Upper lobe of left lung (tissue), 6 donors: ENCODE results near the gene EIF5A. TPM values are rescaled to one million over a fixed set of nuclear protein-coding genes. Genes with fewer than 3 reads are reported as not detected.

Experiments used
- ATAC-seq, 2 donors: fragments of 200-7000 bp; cut with Tn5 transposase; one replicate each; pipeline ENCODE4 v1.9.1; 2022; ENCODE audit warnings: mild to moderate bottlenecking in 2 of 2, moderate library complexity in 2 of 2; ENCODE audit not compliant: low FRiP score in 2 of 2
- DNase-seq, 2 donors: peaks; one replicate each; pipeline ENCODE4 v3.0.0-alpha.2; 2019 to 2020
- H3K27ac ChIP-seq, 4 donors: fragments of 200-600 bp; sonication (generic); one replicate each; pipeline ENCODE4 v1.5.1; 2016 to 2019
- H3K27me3 ChIP-seq, 4 donors: fragments of 200-600 bp; sonication (generic); one replicate each; pipeline ENCODE4 v1.5.1; 2017 to 2019
- H3K36me3 ChIP-seq, 4 donors: fragments of 200-600 bp; sonication (generic); one replicate each; pipeline ENCODE4 v1.5.1; 2016 to 2019
- H3K4me1 ChIP-seq, 4 donors: fragments of 200-600 bp; sonication (generic); one replicate each; pipeline ENCODE4 v1.5.1; 2018 to 2019
- H3K4me3 ChIP-seq, 4 donors: fragments of 200-600 bp; sonication (generic); one replicate each; pipeline ENCODE4 v1.5.1; 2017 to 2019; ENCODE audit warnings: mild to moderate bottlenecking in 2 of 4, moderate library complexity in 1 of 4
- H3K9me3 ChIP-seq, 4 donors: fragments of 200-600 bp; sonication (generic); one replicate each; pipeline ENCODE4 v1.5.1; 2018 to 2019
- CTCF ChIP-seq, 6 experiments: fragments of 450-650 bp in 4 of 6; fragments of 200-600 bp in 2 of 6; sonication (generic) in 2 of 6; IDR thresholded peaks; one replicate each; pipeline ENCODE4 v1.5.1; 2016 to 2019; ENCODE audit warnings: antibody characterized with exemption in 6 of 6
- EP300 ChIP-seq, 4 donors: sonication (generic); formaldehyde crosslinking; IDR thresholded peaks; one replicate each; pipeline ENCODE4 v1.5.1; 2017; ENCODE audit warnings: antibody characterized with exemption in 4 of 4, control low read depth in 2 of 4
- POLR2A ChIP-seq, 4 donors: fragments of 450-650 bp; IDR thresholded peaks; one replicate each; pipeline ENCODE4 v1.5.1; 2016 to 2017; ENCODE audit warnings: antibody characterized with exemption in 4 of 4, mild to moderate bottlenecking in 2 of 4
- POLR2AphosphoS5 ChIP-seq, 2 donors: sonication (generic); formaldehyde crosslinking; IDR thresholded peaks; one replicate each; pipeline ENCODE4 v1.5.1; 2017; ENCODE audit warnings: antibody characterized with exemption in 2 of 2
- WGBS, 2 donors: methylation state at CpG; one replicate each; pipeline ENCODE4 v1.1.5; 2017 to 2018; 5-methylcytosine and 5-hydroxymethylcytosine counted together
- small RNA-seq, 4 donors: library from RNA; depleted of rRNA; stranded (forward); fragments of <200 nt; gene quantifications; one replicate each; pipeline ENCODE3, GENCODE V24; 2016
- total RNA-seq, 6 donors: library from RNA; depleted of rRNA in 4 of 6; stranded (reverse); fragments of >200 nt in 4 of 6; gene quantifications; one replicate each; pipeline versions ENCODE4 v1.1.0 to v1.2.1, GENCODE V29; 2016 to 2021
- donor health status: DM: no; HTN: no; CAD: no; lungs with moderate emphysema.
- donor health status: DM: no; HTN: yes; CAD: no; lungs with severe emphysema.

Gene EIF5A
- total RNA-seq, 6 donors from 2014 or later, result 84.9 to 303 (median 207) TPM

GRCh38 chr17:7356756-7357155, 49.3 kb downstream of the EIF5A start:
- H3K27me3 ChIP-seq, result no peaks in the 10 kb centered on the region
- TF ChIP-seq EP300 (IDR thresholded peaks at IDR 0.05), result no peak
- no peak for TF ChIP-seq POLR2A (IDR thresholded peaks at IDR 0.05)
- TF ChIP-seq POLR2AphosphoS5 (IDR thresholded peaks at IDR 0.05), result no peak
- no peak for TF ChIP-seq CTCF (IDR thresholded peaks at IDR 0.05)
- H3K27ac ChIP-seq, result no peak overlapping the region
- ATAC-seq (peak in 1 of 2 donors; percentile 1), DNase-seq (no peak)
- WGBS, 2 donors, result 63 to 74% methylated on average over 6 to 8 of the region's 8 CpGs
- peaks cover 19 to 34% (median 23%) of the 10 kb centered on the region in 4 donors for H3K4me1 ChIP-seq
- no peaks in the 10 kb centered on the region for H3K36me3 ChIP-seq
- no peak overlapping the region for H3K4me3 ChIP-seq
- H3K9me3 ChIP-seq, result no peaks in the 10 kb centered on the region

GRCh38 chr17:7357381-7357780, 50.0 kb downstream of the EIF5A start:
- Histone ChIP-seq H3K4me1 (peaks cover 17 to 33% (median 22%) of the 10 kb centered on the region in 4 donors), H3K27ac (no peak overlapping the region), H3K27me3 (no peaks in the 10 kb centered on the region), H3K36me3 (no peaks in the 10 kb centered on the region), H3K4me3 (no peak overlapping the region), H3K9me3 (no peaks in the 10 kb centered on the region)
- DNase-seq (no peak), ATAC-seq (no peak)
- no peak for TF ChIP-seq POLR2AphosphoS5 (IDR thresholded peaks at IDR 0.05)
- TF ChIP-seq POLR2A (IDR thresholded peaks at IDR 0.05), result no peak
- no peak for TF ChIP-seq CTCF (IDR thresholded peaks at IDR 0.05)
- TF ChIP-seq EP300 (IDR thresholded peaks at IDR 0.05), result no peak
- 58 to 79% methylated on average over 2 of the region's 2 CpGs for WGBS, 2 donors

GRCh38 chr17:7361906-7362305, 54.5 kb downstream of the EIF5A start:
- Histone ChIP-seq H3K4me3 (no peak overlapping the region), H3K27me3 (no peaks in the 10 kb centered on the region), H3K9me3 (no peaks in the 10 kb centered on the region), H3K27ac (no peak overlapping the region), H3K4me1 (no peaks in the 10 kb centered on the region), H3K36me3 (no peaks in the 10 kb centered on the region)
- ATAC-seq (no peak), DNase-seq (no peak)
- TF ChIP-seq CTCF (IDR thresholded peaks at IDR 0.05) (no peak), POLR2AphosphoS5 (IDR thresholded peaks at IDR 0.05) (no peak), POLR2A (IDR thresholded peaks at IDR 0.05) (no peak), EP300 (IDR thresholded peaks at IDR 0.05) (no peak)
- 52 to 67% methylated on average over 3 of the region's 3 CpGs for WGBS, 2 donors

Small RNA genes within 50 kb of the gene (small RNA-seq; reads per million reads assigned to genes)
- 0 reads per million in 4 donors for gene AC026954.2
- gene RF00019, result 0 reads per million in 4 donors

Other genes with a start within 250 kb of the EIF5A start
- 10 to 100 TPM in 2 of 6 donors, 1 to 10 TPM in 2, under 1 TPM in 2; 0.76 to 16.8 (median 5.1) TPM for gene CLEC10A, start 227.4 kb upstream of the EIF5A start, total RNA-seq
- 1 to 10 TPM in 5 of 6 donors, under 1 TPM in 1; 0.98 to 3.9 (median 1.8) TPM for gene ASGR2, start 192.8 kb upstream of the EIF5A start, total RNA-seq
- 10 to 100 TPM in 1 of 6 donors, 1 to 10 TPM in 4, not detected in 1; 1.1 to 11.5 (median 6.8) TPM for gene ASGR1, start 128.3 kb upstream of the EIF5A start, total RNA-seq
- gene DLG4, start 87.8 kb upstream of the EIF5A start, total RNA-seq, result 10 to 100 TPM; 10.5 to 32.5 (median 19.4) TPM
- gene ACADVL, start 87.7 kb upstream of the EIF5A start, total RNA-seq, result 1,000 to 10,000 TPM in 2 of 6 donors, 100 to 1,000 TPM in 4; 377 to 1,449 (median 553) TPM
- gene DVL2, start 73.1 kb upstream of the EIF5A start, total RNA-seq, result 10 to 100 TPM; 40.4 to 70.2 (median 42.4) TPM
- gene PHF23, start 68.2 kb upstream of the EIF5A start, total RNA-seq, result 10 to 100 TPM; 25.4 to 54.5 (median 31.2) TPM
- 100 to 1,000 TPM; 381 to 631 (median 601) TPM for gene GABARAP, start 65.2 kb upstream of the EIF5A start, total RNA-seq
- gene CTDNEP1, start 55.9 kb upstream of the EIF5A start, total RNA-seq, result 100 to 1,000 TPM in 2 of 6 donors, 10 to 100 TPM in 4; 62.9 to 139 (median 75.0) TPM
- gene ELP5, start 55.4 kb upstream of the EIF5A start, total RNA-seq, result 10 to 100 TPM in 5 of 6 donors, 1 to 10 TPM in 1; 5.2 to 36.3 (median 21.0) TPM
- 100 to 1,000 TPM in 5 of 6 donors, 10 to 100 TPM in 1; 57.6 to 201 (median 137) TPM for gene CLDN7, start 45.1 kb upstream of the EIF5A start, total RNA-seq
- 1 to 10 TPM; 1.0 to 5.2 (median 1.2) TPM for gene SLC2A4, start 25.9 kb upstream of the EIF5A start, total RNA-seq
- 1 to 10 TPM in 3 of 6 donors, under 1 TPM in 2, not detected in 1; 0.14 to 2.2 (median 1.2) TPM for gene YBX2, start 13.0 kb upstream of the EIF5A start, total RNA-seq
- 100 to 1,000 TPM in 2 of 6 donors, 10 to 100 TPM in 4; 55.2 to 109 (median 95.7) TPM for gene GPS2, start 7.7 kb downstream of the EIF5A start, total RNA-seq
- 10 to 100 TPM; 14.2 to 77.5 (median 37.5) TPM for gene NEURL4, start 21.7 kb downstream of the EIF5A start, total RNA-seq
- 100 to 1,000 TPM in 1 of 6 donors, 10 to 100 TPM in 4, 1 to 10 TPM in 1; 8.5 to 114 (median 22.8) TPM for gene ACAP1, start 28.9 kb downstream of the EIF5A start, total RNA-seq
- gene KCTD11, start 44.5 kb downstream of the EIF5A start, total RNA-seq, result 10 to 100 TPM in 3 of 6 donors, 1 to 10 TPM in 3; 5.2 to 13.8 (median 10.5) TPM
- gene TMEM95, start 47.5 kb downstream of the EIF5A start, total RNA-seq, result 1 to 10 TPM in 1 of 6 donors, not detected in 5; 1.0 TPM
- gene TNK1, start 73.5 kb downstream of the EIF5A start, total RNA-seq, result 10 to 100 TPM in 1 of 6 donors, 1 to 10 TPM in 5; 5.8 to 16.8 (median 8.2) TPM
- gene PLSCR3, start 86.9 kb downstream of the EIF5A start, total RNA-seq, result 10 to 100 TPM; 20.6 to 64.5 (median 37.7) TPM
- 10 to 100 TPM; 21.6 to 65.0 (median 52.6) TPM for gene TMEM256, start 96.5 kb downstream of the EIF5A start, total RNA-seq
- gene NLGN2, start 100.2 kb downstream of the EIF5A start, total RNA-seq, result 10 to 100 TPM in 3 of 6 donors, 1 to 10 TPM in 3; 3.8 to 16.8 (median 8.9) TPM
- gene SPEM1, start 112.7 kb downstream of the EIF5A start, total RNA-seq, result not detected
- not detected for gene SPEM2, start 118.0 kb downstream of the EIF5A start, total RNA-seq
- gene SPEM3, start 121.2 kb downstream of the EIF5A start, total RNA-seq, result not detected
- 10 to 100 TPM in 5 of 6 donors, 1 to 10 TPM in 1; 9.7 to 14.3 (median 13.1) TPM for gene TMEM102, start 127.8 kb downstream of the EIF5A start, total RNA-seq
- 1 to 10 TPM in 2 of 6 donors, under 1 TPM in 3, not detected in 1; 0.15 to 2.0 (median 0.57) TPM for gene FGF11, start 131.9 kb downstream of the EIF5A start, total RNA-seq
- gene CHRNB1, start 137.4 kb downstream of the EIF5A start, total RNA-seq, result 10 to 100 TPM in 1 of 6 donors, 1 to 10 TPM in 5; 1.9 to 11.5 (median 7.0) TPM
- 10 to 100 TPM; 54.4 to 90.1 (median 74.2) TPM for gene ZBTB4, start 172.0 kb downstream of the EIF5A start, total RNA-seq
- not detected for gene SLC35G6, start 173.8 kb downstream of the EIF5A start, total RNA-seq
- 100 to 1,000 TPM in 4 of 6 donors, 10 to 100 TPM in 2; 79.5 to 139 (median 112) TPM for gene POLR2A, start 176.7 kb downstream of the EIF5A start, total RNA-seq
- 100 to 1,000 TPM in 1 of 6 donors, 10 to 100 TPM in 5; 32.3 to 158 (median 73.2) TPM for gene TNFSF12, start 241.4 kb downstream of the EIF5A start, total RNA-seq